MG63 (cell line): ENCODE results near the gene TMEM74B. TPM values are rescaled to one million over a fixed set of nuclear protein-coding genes. Genes with fewer than 3 reads are reported as not detected.

Experiments
- DNase-seq: peaks from one replicate; pipeline ENCODE4 v3.0.0-alpha.2; 2020
- H3K27me3 ChIP-seq: fragments of 250-450 bp; sonication (Bioruptor Pico); 2 replicates; pipeline ENCODE4 v1.5.1; 2020; ENCODE audit warnings: mild to moderate bottlenecking, moderate library complexity
- H3K36me3 ChIP-seq: fragments of 250-450 bp; sonication (Bioruptor Pico); 2 replicates; pipeline ENCODE4 v1.5.1; 2020; ENCODE audit warnings: mild to moderate bottlenecking, moderate library complexity
- H3K4me3 ChIP-seq: fragments of 250-450 bp; sonication (Bioruptor Pico); 2 replicates; pipeline ENCODE4 v1.5.1; 2020; ENCODE audit warnings: mild to moderate bottlenecking, moderate library complexity
- H3K9me3 ChIP-seq: fragments of 250-450 bp; sonication (Bioruptor Pico); 2 replicates; pipeline ENCODE4 v1.5.1; 2020; ENCODE audit warnings: mild to moderate bottlenecking, moderate library complexity
- total RNA-seq: library from RNA; depleted of rRNA; stranded (reverse); fragments of >200 nt; shearing (Covaris generic); gene quantifications from 2 replicates; pipeline ENCODE4 v1.2.3, GENCODE V29; 2014; ENCODE audit warnings: low replicate concordance; rRNA removed

The TMEM74B gene
- total RNA-seq, 1 experiment from 2014 or later = not detected

- Histone ChIP-seq H3K4me3 (no peak overlapping the region), H3K27me3 (no peaks in the 10 kb centered on the region), H3K9me3 (no peaks in the 10 kb centered on the region), H3K36me3 (peaks cover 26% of the 10 kb centered on the region)
- DNase-seq = no peak
Observed at GRCh38 chr20:1134836-1135235, 49.9 kb downstream of the TMEM74B start.

GRCh38 chr20:1134355-1134754, 50.4 kb downstream of the TMEM74B start:
- no peaks in the 10 kb centered on the region for H3K27me3 ChIP-seq
- H3K4me3 ChIP-seq = no peak overlapping the region
- no peak for DNase-seq
- no peaks in the 10 kb centered on the region for H3K9me3 ChIP-seq
- H3K36me3 ChIP-seq = peaks cover 27% of the 10 kb centered on the region

GRCh38 chr20:1131354-1131753, 53.4 kb downstream of the TMEM74B start:
- DNase-seq = no peak
- Histone ChIP-seq H3K36me3 (peaks cover 30% of the 10 kb centered on the region), H3K27me3 (no peaks in the 10 kb centered on the region), H3K9me3 (no peaks in the 10 kb centered on the region), H3K4me3 (no peak overlapping the region)

- no peak for DNase-seq
- H3K27me3 ChIP-seq = no peaks in the 10 kb centered on the region
- H3K36me3 ChIP-seq = peaks cover 29% of the 10 kb centered on the region
- no peak overlapping the region for H3K4me3 ChIP-seq
- no peaks in the 10 kb centered on the region for H3K9me3 ChIP-seq
Observed at GRCh38 chr20:1130847-1131246, 53.9 kb downstream of the TMEM74B start.

Other genes with a start within 250 kb of the TMEM74B start
- gene RSPO4, start 182.7 kb downstream of the TMEM74B start, total RNA-seq = 0.42 and 0.82 TPM in 2 replicates
- 41.6 and 62.5 TPM in 2 replicates for gene PSMF1, start 66.4 kb downstream of the TMEM74B start, total RNA-seq
- not detected in 2 replicates for gene C20orf202, start 18.5 kb upstream of the TMEM74B start, total RNA-seq
- gene RAD21L1, start 41.1 kb upstream of the TMEM74B start, total RNA-seq = 0.10 and 2.4 TPM in 2 replicates
- gene SNPH, start 81.3 kb upstream of the TMEM74B start, total RNA-seq = 3.4 and 5.9 TPM in 2 replicates
- 4.9 TPM in 1 of 2 replicates, not detected in the other for gene SDCBP2, start 144.2 kb upstream of the TMEM74B start, total RNA-seq
- gene FKBP1A, start 208.1 kb upstream of the TMEM74B start, total RNA-seq = 146 TPM in 2 replicates